Body of pancreas (tissue), 4 donors: ENCODE data around the gene TFPI2.

Experiments used
- CTCF ChIP-seq, 7 experiments: fragments of 450-650 bp in 4 of 7; fragments of 200-600 bp in 3 of 7; sonication (generic) in 3 of 7; IDR thresholded peaks; one replicate each; pipeline ENCODE4 v1.5.1; 2016 to 2019; ENCODE audit warnings: antibody characterized with exemption in 7 of 7
- POLR2A ChIP-seq, 3 donors: fragments of 450-650 bp; IDR thresholded peaks; one replicate each; pipeline ENCODE4 v1.6.1; 2016; ENCODE audit warnings: antibody characterized with exemption in 3 of 3, mild to moderate bottlenecking in 2 of 3

GRCh38 chr7:93931655-93932054, 41.1 kb upstream of the TFPI2 start:
- TF ChIP-seq CTCF (IDR thresholded peaks at IDR 0.05): no peak
- TF ChIP-seq POLR2A (IDR thresholded peaks at IDR 0.05): no peak
